LoVo (cell line): ENCODE data around the gene BTBD9.

Experiments
- DNase-seq: peaks from one replicate; pipeline ENCODE4 v3.0.0-alpha.2; 2016; ENCODE audit warnings: low spot score

BTBD9 gene

GRCh38 chr6:38160831-38161230, 478.9 kb downstream of the BTBD9 start:
- no peak for DNase-seq

GRCh38 chr6:38159596-38159995, 480.1 kb downstream of the BTBD9 start:
- DNase-seq: no peak

- no peak for DNase-seq
Observed at GRCh38 chr6:38158762-38159350, 480.9 kb downstream of the BTBD9 start.

GRCh38 chr6:38157905-38158304, 481.8 kb downstream of the BTBD9 start:
- no peak for DNase-seq

GRCh38 chr6:38156818-38157565, 482.7 kb downstream of the BTBD9 start:
- no peak for DNase-seq

GRCh38 chr6:38155621-38156204, 484.0 kb downstream of the BTBD9 start:
- no peak for DNase-seq

- no peak for DNase-seq
Observed at GRCh38 chr6:38155144-38155543, 484.6 kb downstream of the BTBD9 start.

GRCh38 chr6:38154731-38155130, 485.0 kb downstream of the BTBD9 start:
- no peak for DNase-seq

GRCh38 chr6:38153798-38154345, 485.9 kb downstream of the BTBD9 start:
- DNase-seq: no peak

- DNase-seq: no peak
Observed at GRCh38 chr6:38153076-38153797, 486.5 kb downstream of the BTBD9 start.

- no peak for DNase-seq
Observed at GRCh38 chr6:38152620-38153019, 487.1 kb downstream of the BTBD9 start.

GRCh38 chr6:38151580-38152500, 487.9 kb downstream of the BTBD9 start:
- no peak for DNase-seq

- no peak for DNase-seq
Observed at GRCh38 chr6:38150681-38151296, 488.9 kb downstream of the BTBD9 start.

- no peak for DNase-seq
Observed at GRCh38 chr6:38150021-38150420, 489.7 kb downstream of the BTBD9 start.

GRCh38 chr6:38149531-38149930, 490.2 kb downstream of the BTBD9 start:
- no peak for DNase-seq

GRCh38 chr6:38148606-38149005, 491.1 kb downstream of the BTBD9 start:
- no peak for DNase-seq

- no peak for DNase-seq
Observed at GRCh38 chr6:38146734-38147027, 493.0 kb downstream of the BTBD9 start.

- DNase-seq: no peak
Observed at GRCh38 chr6:38146021-38146733, 493.6 kb downstream of the BTBD9 start.

- no peak for DNase-seq
Observed at GRCh38 chr6:38144365-38144945, 495.3 kb downstream of the BTBD9 start.
